Erythroblast (primary cell): ENCODE measurements around the gene RNF144B.

Experiments
- DNase-seq, 2 experiments: peaks; one replicate each; lab custom pipeline; 2025; lab: John Stamatoyannopoulos, UW
- GATA1 ChIP-seq: IDR thresholded peaks from 2 replicates; pipeline ENCODE4 v1.6.1; 2011; ENCODE audit warnings: low read depth, mild to moderate bottlenecking, control low read depth, low read length, moderate library complexity
- POLR2A ChIP-seq: IDR thresholded peaks from 2 replicates; pipeline ENCODE4 v1.6.1; 2011; ENCODE audit warnings: mild to moderate bottlenecking, low read length

Gene RNF144B

GRCh38 chr6:18478610-18479009 is 91.5 kb downstream of the RNF144B start:
- no peak for DNase-seq
- no peak for TF ChIP-seq POLR2A
- TF ChIP-seq GATA1: no peak

- no peak for DNase-seq
- TF ChIP-seq POLR2A (no peak), GATA1 (no peak)
Observed at GRCh38 chr6:18481870-18482269, 94.7 kb downstream of the RNF144B start.

GRCh38 chr6:18485660-18486435 is 98.7 kb downstream of the RNF144B start:
- TF ChIP-seq GATA1 (no peak), POLR2A (no peak)
- no peak for DNase-seq

GRCh38 chr6:18488004-18488403 is 100.9 kb downstream of the RNF144B start:
- no peak for DNase-seq

GRCh38 chr6:18488526-18489270 is 101.5 kb downstream of the RNF144B start:
- no peak for DNase-seq
- TF ChIP-seq GATA1 (no peak), POLR2A (no peak)

More at GRCh38 chr6:18488004-18488403, 100.9 kb downstream of the RNF144B start:
- TF ChIP-seq GATA1 (no peak), POLR2A (no peak)

- TF ChIP-seq GATA1: no peak
- no peak for TF ChIP-seq POLR2A
- DNase-seq: no peak
Observed at GRCh38 chr6:18489335-18489734, 102.2 kb downstream of the RNF144B start.

GRCh38 chr6:18491308-18492045 is 104.3 kb downstream of the RNF144B start:
- no peak for DNase-seq
- TF ChIP-seq GATA1: no peak
- TF ChIP-seq POLR2A: no peak

- DNase-seq: no peak
- TF ChIP-seq GATA1 (no peak), POLR2A (no peak)
Observed at GRCh38 chr6:18492972-18493371, 105.8 kb downstream of the RNF144B start.

- TF ChIP-seq POLR2A (no peak), GATA1 (no peak)
Observed at GRCh38 chr6:18493382-18493891, 106.3 kb downstream of the RNF144B start.

GRCh38 chr6:18493925-18494324 is 106.8 kb downstream of the RNF144B start:
- DNase-seq: no peak
- TF ChIP-seq POLR2A: no peak
- TF ChIP-seq GATA1: no peak

More at GRCh38 chr6:18493382-18493891, 106.3 kb downstream of the RNF144B start:
- DNase-seq: no peak

- TF ChIP-seq POLR2A (no peak), GATA1 (no peak)
- no peak for DNase-seq
Observed at GRCh38 chr6:18495236-18495635, 108.1 kb downstream of the RNF144B start.

GRCh38 chr6:18496462-18496861 is 109.3 kb downstream of the RNF144B start:
- no peak for TF ChIP-seq GATA1
- TF ChIP-seq POLR2A: no peak
- DNase-seq: no peak

GRCh38 chr6:18497006-18497405 is 109.9 kb downstream of the RNF144B start:
- TF ChIP-seq GATA1: no peak
- no peak for DNase-seq
